Left colon (tissue), 2 donors: Measurements from ENCODE around the gene CPA1. TPM values are rescaled to one million over a fixed set of nuclear protein-coding genes. Genes with fewer than 3 reads are reported as not detected.
A peak's percentile ranks its signal among the peaks of the same experiment; 100 is the strongest.
"Not testable (repeated sequence)": the region's sequence is repeated elsewhere in the genome, so short reads cannot be mapped to it uniquely, and the experiment has no call there.

Experiments used
- ATAC-seq: fragments of 200-7000 bp; cut with Tn5 transposase; one replicate; pipeline ENCODE4 v1.9.1; 2020; ENCODE audit warnings: mild to moderate bottlenecking, moderate library complexity
- DNase-seq, 2 donors: peaks; one replicate each; pipeline ENCODE4 v3.0.0-alpha.2; 2020
- intact Hi-C, 2 donors: fragments of 100-400 bp; cut with DNase I in 1 of 2; cut with micrococcal nuclease in 1 of 2; formaldehyde crosslinking; loops; one replicate each; pipeline versions ENCODE4 v1.11.2 to v1.14.0; 2022; cut with DNase I, micrococcal nuclease
- total RNA-seq, 2 donors: library from RNA; stranded (reverse); fragmentation: NEBNext Ultra II Directional; extraction: Animal tissue kit (Norgen Biotek cat#: 25700); gene quantifications; one replicate each; pipeline ENCODE4 v1.2.1, GENCODE V29; 2021
- donor health status: DM: no; HTN: no; CAD: no.
- donor health status: DM: yes; HTN: yes; CAD: no.

Gene CPA1
- total RNA-seq, 2 donors from 2014 or later = 4.8 TPM; not detected in 1

GRCh38 chr7:130367836-130368746 lies 12.2 kb upstream of the CPA1 start:
- no peak for ATAC-seq
- intact Hi-C loops = no loop called here

GRCh38 chr7:130369110-130369711 lies 11.1 kb upstream of the CPA1 start:
- intact Hi-C loops = no loop called here
- ATAC-seq = peak; percentile 47
- peak in 1 of 2 donors; percentile 17 for DNase-seq

More at GRCh38 chr7:130367836-130368746, 12.2 kb upstream of the CPA1 start:
- DNase-seq = no peak

- DNase-seq (no peak), ATAC-seq (no peak)
- intact Hi-C loops = no loop called here
These were observed 10.3 kb upstream of the CPA1 start for GRCh38 chr7:130369831-130370550.

- DNase-seq = peak in 1 of 2 donors; percentile 24
- no peak for ATAC-seq
- intact Hi-C loops = no loop called here
These were observed 9.2 kb upstream of the CPA1 start for GRCh38 chr7:130371046-130371445.

- ATAC-seq = no peak
These were observed 7.7 kb upstream of the CPA1 start for GRCh38 chr7:130372402-130373165.

GRCh38 chr7:130374507-130374906 lies 5.8 kb upstream of the CPA1 start:
- DNase-seq = no peak
- intact Hi-C loops = no loop called here
- no peak for ATAC-seq

More at GRCh38 chr7:130372402-130373165, 7.7 kb upstream of the CPA1 start:
- no peak for DNase-seq
- intact Hi-C loops = no loop called here

GRCh38 chr7:130376461-130376860 lies 3.8 kb upstream of the CPA1 start:
- DNase-seq, intact Hi-C loops, ATAC-seq: not testable (repeated sequence)

- intact Hi-C loops = no loop called here
- no peak for ATAC-seq
- DNase-seq = no peak
These were observed 3.1 kb upstream of the CPA1 start for GRCh38 chr7:130377178-130377577.

- ATAC-seq = no peak
- DNase-seq = no peak
- intact Hi-C loops = no loop called here
These were observed 1.3 kb upstream of the CPA1 start for GRCh38 chr7:130379019-130379418.

GRCh38 chr7:130379532-130379920 lies 768 bp upstream of the CPA1 start:
- ATAC-seq (no peak), DNase-seq (no peak)
- intact Hi-C loops = no loop called here

GRCh38 chr7:130380861-130381455 lies 664 bp downstream of the CPA1 start:
- ATAC-seq (no peak), DNase-seq (no peak)
- intact Hi-C loops = no loop called here

- DNase-seq (no peak), ATAC-seq (no peak)
- intact Hi-C loops = no loop called here
These were observed 1.4 kb downstream of the CPA1 start for GRCh38 chr7:130381468-130382312.

- no peak for ATAC-seq
- no peak for DNase-seq
- intact Hi-C loops = no loop called here
These were observed 3.1 kb downstream of the CPA1 start for GRCh38 chr7:130383187-130383980.

GRCh38 chr7:130384371-130384801 lies 4.1 kb downstream of the CPA1 start:
- DNase-seq = no peak
- intact Hi-C loops = no loop called here
- ATAC-seq = no peak

GRCh38 chr7:130384841-130385599 lies 4.7 kb downstream of the CPA1 start:
- intact Hi-C loops = no loop called here
- DNase-seq = no peak

GRCh38 chr7:130385600-130386066 lies 5.3 kb downstream of the CPA1 start:
- DNase-seq = no peak
- intact Hi-C loops = no loop called here
- ATAC-seq = no peak

More at GRCh38 chr7:130384841-130385599, 4.7 kb downstream of the CPA1 start:
- no peak for ATAC-seq
